Inferior parietal cortex (tissue), 1 donor: ENCODE data around the gene FCRLB.
"Not testable (repeated sequence)": the region's sequence is repeated elsewhere in the genome, so short reads cannot be mapped to it uniquely, and the experiment has no call there.

Experiments used
- DNase-seq: peaks from one replicate; pipeline ENCODE4 v3.0.0-alpha.2; 2016; ENCODE audit errors: extremely low spot score

FCRLB gene, protein sequence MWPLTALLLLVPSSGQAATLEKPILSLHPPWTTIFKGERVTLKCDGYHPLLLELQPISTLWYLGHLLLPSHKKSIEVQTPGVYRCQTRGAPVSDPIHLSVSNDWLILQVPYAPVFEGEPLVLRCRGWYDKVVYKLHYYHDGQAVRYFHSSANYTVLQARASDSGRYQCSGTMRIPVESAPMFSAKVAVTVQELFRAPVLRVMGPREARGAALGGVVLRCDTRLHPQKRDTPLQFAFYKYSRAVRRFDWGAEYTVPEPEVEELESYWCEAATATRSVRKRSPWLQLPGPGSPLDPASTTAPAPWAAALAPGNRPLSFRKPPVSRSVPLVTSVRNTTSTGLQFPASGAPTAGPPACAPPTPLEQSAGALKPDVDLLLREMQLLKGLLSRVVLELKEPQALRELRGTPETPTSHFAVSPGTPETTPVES

DNA sequence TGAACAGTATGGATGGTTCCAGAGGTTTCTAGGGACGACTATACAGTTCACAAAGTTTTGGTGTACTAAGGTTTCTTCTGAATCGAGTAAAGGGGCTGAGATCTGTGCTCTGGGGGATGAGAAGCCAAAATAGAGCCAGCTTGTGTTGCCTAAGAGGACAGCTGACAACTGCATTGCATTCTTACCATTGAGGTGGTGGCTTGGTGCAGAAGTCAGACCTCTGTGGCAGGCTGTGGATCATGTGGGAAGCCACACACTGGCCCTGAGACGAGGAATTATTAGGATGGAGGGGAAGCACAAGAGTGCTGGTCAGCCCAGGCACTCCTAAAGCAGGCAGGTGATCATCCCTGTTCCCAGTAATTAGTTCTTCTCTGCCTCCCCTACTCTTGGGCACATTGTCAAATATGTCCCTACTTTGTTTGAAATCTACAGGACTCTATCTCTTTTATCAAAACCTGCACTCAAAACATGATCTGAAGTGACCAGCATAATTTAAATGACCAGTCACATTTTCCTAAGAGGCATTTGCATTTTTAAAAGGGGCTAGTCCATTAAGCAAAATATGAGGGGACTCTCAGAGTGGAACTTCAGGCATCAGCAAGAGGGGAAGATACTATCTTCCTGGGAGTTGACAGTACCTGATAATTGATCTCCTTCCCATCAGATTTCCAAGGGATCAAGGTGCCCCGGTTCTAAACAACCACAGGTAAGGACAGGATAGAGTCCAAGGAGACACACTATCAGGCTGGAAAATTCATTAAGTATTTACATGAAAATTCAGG is at the start of gene FCRLB:
Gene FCRLB, plus strand, starts transcription at position 589 of the 782 bp plus-strand sequence. CDS start 1,129 bp downstream, outside the sequence.
- DNase-seq: no peak

DNA sequence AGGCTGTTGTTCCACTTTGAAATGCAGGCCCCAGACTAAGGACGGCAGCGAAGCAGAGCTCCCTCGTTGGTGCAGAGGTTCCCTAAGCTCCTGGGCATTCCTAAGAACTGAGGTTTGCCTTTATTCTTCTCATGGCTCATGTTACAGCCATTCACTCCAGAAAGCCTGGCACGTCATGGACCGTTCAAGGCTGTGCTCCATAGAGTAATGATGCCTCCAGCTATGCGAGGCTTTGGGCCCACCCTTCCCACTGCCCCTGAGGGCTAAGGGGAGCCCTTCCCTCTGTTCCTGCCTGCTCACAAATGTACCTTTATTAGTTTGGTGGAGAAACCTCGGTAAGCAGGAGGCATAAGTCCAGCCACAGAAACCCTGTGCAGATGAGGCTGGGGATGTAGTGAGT is 47.9 kb upstream of the FCRLB start:
- DNase-seq: not testable (repeated sequence)

DNA sequence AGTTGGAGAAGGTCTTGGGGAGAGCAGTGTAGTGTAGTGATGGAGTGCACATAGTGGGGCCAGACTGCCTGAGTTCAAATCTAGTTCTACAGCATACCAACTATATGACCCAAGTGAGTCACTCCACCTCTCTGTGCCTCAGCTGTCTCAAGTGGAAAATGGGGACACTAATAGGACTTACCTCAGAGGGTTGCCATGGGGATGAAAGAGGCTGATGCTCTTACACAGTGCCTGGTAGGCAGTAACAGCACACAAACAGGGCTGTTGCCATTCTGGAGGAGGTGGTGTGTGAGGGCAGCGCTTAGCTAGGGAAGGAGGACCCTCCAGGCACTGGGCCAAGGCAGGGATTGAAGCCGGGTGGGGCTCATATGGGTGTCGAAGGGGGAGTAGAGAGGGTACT is 46.9 kb upstream of the FCRLB start:
- DNase-seq: not testable (repeated sequence)

DNA sequence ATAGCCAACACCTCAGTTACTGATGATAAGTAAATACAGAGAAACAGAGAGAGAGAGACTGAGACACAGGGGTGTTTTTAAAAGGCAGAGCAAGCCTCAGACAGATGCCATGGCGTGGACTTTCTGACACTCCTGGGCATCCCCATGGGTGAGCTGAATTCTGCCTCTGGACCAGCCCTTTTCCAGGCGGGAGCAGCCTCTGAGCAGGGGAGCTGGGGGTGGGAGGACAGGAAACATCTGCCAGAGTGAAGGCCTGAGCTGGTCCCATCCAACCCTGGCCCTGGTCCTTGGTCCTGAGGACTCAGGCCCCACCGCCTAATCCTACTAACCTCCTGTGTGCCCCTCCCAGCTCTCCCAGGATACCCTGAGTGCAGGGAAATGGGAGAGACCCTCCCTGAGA is 46.4 kb upstream of the FCRLB start:
- not testable (repeated sequence) for DNase-seq

DNA sequence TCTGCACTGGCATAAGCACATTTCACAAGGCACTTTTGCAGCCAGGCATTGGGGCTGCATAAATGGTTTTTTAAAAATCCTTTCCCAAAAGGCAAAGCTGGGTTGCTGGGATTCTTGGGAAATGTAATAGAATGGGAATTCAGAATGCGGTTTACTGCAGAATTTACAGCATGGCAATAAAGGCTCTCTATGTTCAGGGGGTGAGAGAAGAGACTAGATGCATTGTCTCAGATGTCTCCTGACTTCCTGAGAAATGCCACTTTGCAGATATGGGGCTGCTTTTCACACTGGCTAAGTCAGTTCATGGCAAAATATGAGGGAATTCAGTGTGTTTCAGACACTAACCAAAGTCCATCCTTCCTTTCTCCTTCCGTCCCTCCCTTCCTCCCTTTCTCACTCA is 44.9 kb upstream of the FCRLB start:
- peak; percentile 17 for DNase-seq

DNA sequence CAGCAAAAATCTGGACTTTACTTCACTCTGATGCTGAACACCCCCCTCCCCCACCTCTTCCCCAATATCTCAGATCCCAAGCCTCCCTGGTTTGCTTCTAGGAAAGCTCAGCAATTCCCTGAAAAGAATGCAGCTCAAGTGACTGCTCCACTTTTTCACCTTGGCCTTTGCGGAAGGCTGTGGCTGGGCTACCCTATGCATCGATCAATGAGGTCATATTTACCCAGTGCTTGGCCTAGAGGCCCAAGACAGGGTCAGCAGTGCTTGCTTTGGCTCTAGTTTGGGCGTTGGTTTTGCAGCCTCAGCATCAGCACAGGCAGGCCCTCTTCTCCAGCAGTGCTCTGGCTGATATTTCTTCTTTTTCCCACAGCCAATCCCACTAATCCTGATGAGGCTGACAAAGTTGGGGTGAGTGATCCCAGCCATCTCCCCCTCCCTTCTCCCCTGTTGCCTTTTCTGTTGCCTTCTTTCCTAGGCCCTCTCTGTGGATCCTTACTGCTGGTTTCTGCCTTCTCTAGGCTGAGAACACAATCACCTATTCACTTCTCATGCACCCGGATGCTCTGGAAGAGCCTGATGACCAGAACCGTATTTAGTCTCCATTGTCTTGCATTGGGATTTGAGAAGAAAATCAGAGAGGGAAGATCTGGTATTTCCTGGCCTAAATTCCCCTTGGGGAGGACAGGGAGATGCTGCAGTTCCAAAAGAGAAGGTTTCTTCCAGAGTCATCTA is 44.2 kb upstream of the FCRLB start:
- no peak for DNase-seq

DNA sequence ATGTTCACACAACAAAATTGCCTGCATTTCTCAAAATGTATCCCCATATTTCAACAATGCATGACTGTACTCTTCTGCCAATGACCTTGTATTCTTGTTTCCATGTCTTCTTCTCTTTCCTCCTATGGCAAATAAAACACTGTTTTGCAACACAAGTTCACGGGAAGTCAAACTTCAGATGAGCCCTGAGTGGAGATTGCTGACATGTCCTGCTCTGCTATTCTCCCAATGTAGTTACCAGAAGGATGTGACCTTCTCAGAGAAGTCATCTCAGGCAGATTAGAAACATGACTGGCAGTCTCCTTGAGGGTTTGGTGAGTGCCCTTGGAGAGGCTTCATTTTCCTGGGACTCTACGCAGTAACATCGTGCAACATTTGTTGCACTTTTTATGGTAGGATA is 42.8 kb upstream of the FCRLB start:
- DNase-seq: no peak

DNA sequence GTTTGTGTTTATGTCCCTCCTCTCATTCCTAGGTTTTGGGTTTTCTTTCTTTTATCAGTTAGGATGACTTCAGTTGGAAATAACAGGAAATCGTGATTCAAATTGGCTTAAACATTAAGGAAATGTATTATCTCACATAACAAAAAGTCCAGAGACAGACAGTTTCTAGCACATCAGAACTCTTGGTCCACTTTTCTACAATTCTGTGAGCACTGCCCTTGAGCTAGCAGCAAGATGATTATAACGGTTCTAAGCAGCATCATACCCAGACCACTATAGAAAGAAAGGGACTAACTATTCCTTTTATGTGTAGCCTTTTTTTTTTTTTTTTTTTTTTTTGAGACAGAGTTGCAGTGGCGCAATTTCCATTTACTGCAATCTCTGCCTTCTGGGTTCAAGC is 39.5 kb upstream of the FCRLB start:
- DNase-seq: no peak

DNA sequence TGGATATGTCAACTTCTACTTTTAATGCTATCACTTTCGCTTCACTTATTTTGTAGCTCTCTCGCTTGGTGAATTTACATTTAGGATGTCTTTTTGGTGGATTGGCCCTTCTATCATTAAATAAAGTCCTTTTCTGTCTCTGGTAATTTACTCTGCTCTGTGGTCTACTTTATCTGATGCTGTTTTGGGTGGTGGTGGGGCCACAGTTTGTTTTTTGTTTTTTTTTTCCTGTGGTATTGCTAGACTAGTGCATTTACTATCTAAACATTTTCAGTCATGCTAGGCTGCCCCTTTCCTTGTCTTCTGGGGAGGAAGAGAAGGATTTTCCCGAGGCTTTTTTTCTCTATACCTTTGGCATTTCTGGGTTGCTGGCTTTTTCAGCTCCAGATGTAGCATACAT is 32.4 kb upstream of the FCRLB start:
- DNase-seq: no peak

DNA sequence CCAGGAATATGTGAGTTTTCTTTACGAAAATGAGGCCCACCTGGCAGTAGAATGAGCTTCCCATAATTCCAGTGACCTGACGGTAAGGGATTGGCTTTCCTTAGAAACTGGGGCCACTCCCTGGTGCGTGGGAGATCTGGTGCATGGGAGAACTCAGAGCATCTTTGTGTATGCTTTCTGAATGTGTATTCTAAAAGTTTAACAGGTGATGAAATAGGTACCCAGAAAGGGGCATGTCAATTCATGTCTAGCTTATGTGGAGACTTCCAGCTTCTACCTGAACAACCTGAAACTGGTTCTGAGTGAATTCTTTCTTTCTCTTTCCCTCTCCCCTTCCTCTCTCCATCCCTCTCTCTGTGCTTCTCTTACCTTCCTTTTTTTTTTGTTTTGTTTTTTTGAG is 29.5 kb upstream of the FCRLB start:
- DNase-seq: no peak

DNA sequence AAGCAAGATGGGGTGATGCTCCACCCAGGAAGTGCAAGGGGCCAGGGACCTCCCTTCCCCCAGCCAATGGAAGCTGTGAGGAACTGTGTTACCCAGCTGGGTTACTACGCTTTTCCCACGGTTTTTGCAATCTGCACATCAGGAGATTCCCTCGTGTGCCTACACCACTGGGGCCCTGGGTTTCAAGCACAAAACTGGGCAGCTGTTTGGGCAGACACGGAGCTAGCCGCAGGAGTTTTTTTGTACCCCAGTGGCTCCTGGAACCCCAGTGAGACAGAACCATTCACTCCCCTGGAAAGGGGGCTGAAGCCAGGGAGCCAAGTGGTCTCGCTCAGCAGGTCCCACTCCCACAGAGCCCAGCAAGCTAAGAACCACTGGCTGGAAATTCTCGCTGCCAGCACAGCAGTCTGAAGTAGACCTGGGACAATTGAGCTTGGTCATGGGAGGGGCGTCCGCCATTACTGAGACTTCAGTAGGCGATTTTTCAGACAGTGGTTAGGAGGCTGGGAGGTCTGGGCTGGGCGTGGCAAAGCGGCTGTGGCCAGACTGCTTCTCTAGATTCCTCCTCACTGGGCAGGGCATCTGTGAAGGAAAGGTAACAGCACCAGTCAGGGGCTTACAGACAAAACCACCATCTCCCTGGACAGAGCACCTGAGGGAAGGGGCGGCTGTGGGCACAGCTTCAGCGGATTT is 28.2 kb upstream of the FCRLB start:
- DNase-seq: not testable (repeated sequence)

DNA sequence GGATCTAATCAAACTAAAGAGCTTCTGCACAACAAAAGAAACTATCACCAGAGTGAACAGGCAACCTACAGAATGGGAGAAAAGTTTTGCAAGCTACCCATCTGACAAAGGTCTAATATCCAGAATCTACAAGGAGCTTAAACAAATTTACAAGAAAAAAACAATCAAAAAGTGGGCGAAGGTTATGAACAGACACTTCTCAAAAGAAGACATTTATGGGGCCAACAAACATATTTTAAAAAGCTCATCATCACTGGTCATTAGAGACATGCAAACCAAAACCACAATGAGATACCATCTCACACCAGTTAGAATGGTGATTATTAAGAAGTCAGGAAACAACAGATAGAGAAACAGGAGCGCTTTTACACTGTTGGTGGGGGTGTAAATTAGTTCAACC is 23.0 kb upstream of the FCRLB start:
- DNase-seq: not testable (repeated sequence)

DNA sequence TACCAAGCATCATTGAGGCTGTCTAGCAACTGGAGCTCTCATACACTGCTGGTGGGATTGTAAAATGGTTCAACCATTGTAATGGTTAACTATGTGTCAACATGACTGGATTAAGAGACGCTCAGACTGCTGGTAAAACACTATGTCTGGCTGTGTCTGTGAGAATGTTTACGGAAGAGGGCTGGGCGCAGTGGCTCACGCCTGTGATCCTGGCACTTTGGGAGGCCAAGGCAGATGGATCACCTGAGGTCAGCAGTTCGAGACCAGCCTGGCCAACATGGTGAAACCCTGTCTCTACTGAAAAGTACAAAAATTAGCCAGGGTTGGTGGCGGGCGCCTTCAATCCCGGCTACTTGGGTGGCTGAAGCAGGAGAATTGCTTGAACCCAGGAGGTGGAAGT is 19.1 kb upstream of the FCRLB start:
- no peak for DNase-seq

DNA sequence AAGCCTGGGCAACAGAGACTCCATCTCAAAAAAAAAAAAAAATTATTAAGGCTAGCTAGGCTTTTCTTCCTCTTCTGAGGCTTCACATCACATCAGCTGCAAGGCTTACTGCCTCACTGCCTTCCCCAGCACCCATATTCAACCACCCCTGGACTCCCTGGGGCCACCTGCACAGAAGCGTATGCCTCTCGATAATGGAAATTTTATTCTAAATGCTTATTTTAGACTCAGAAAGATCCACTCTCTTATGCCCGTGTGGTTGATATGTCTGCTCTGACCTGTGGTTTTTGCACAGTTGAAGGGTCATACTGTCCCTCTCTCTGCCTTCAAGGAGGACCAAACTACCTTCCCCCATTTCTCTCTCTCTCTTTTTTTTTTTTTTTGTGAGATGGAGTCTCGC is 15.8 kb upstream of the FCRLB start:
- DNase-seq: no peak

DNA sequence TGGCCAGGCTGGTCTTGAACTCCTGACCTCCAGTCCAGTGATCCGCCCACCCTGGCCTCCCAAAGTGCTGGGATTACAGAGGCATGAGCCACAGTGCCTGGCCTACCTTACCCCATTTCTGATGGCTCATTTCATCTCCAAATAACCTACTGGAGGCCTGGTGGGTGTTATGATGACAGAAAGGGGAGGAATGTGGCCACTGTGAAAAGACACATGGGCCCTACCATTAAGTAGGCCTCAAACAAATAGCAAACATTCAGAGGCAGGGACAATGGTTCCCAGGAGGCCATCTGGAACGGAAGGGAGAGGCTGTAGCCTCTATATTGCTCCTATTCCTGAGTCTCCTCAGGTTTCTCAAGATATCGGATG is 15.2 kb upstream of the FCRLB start:
- DNase-seq: no peak

DNA sequence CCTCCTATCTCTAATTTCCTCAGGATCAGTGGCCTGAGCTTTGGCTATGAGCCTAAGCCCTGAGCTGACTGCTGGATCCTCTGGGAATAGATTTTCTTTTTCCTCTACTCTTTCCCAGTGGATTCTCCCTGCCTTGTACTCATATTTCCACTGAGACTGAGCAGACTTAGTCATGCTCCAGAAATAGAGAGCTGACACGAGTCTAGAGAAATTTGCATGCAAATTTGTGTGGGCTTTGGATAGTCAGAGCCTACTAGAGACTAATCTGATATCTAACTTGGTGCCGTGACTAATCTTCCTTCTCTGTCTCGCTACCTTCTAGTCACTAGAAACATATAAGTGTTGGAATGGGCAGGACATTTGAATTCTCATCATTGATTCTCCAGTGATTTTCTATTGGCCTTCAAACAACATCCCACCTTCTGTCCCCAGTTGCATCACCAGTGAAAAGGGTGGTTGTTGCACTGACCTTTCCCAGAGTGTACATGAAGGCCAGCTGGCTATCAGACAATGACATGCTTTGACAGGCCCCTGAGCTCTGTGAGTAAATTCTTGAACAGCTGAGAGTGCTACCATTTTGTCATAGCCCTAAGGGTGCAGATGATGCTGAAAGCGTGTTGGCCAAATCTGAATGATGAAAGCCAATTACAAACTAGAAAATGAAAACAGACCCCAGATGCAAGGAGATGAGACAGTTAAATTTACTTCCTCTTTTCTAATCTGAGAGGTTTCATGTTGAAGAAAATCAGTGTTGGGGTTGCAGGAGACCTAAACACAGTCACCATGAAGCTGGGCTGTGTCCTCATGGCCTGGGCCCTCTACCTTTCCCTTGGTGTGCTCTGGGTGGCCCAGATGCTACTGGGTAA is 14.6 kb upstream of the FCRLB start, which contains the start of gene FCRLA:
Gene FCRLA, plus strand, starts transcription at position 748 of the 866 bp plus-strand sequence. Its CDS starts 36 bp downstream, at position 784.
- peak; percentile 52 for DNase-seq

DNA sequence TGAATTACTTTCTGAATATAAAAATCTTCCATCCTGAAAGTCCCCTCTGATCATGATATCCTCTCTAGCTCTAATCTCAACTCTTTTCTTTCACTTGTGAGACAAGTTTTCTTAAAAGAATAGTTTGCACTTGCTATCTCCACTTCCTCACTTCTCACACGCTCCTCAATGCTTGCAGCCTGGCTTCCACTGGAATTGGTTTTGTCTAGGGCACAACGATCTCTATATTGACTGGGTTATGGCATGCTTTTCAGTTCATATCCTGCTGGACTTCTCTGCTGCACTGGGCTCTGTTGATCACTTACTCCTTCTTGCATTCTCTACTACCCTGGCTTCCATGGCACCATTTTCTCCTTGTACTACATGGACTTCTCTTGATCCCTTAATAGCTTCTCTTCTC is 13.8 kb upstream of the FCRLB start:
- DNase-seq: no peak

DNA sequence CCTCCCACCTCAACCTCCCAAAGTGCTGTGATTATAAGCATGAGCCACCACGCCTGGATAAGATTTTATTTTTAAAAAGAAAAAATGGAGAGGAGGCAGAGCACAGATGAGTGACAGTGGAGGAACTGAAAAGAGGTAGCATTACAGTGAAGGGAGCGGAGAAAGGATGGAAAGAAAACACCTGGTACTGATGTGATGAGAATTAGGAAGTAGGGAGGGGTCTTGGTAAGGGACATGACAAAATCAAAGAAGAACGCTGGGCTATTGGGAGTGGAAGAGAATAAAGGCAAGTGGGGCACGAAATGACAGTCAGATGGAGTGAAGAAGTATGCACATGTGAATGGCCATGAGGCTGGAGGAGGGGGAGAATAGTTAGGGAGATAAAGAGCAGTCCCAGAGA is 12.0 kb upstream of the FCRLB start:
- no peak for DNase-seq

DNA sequence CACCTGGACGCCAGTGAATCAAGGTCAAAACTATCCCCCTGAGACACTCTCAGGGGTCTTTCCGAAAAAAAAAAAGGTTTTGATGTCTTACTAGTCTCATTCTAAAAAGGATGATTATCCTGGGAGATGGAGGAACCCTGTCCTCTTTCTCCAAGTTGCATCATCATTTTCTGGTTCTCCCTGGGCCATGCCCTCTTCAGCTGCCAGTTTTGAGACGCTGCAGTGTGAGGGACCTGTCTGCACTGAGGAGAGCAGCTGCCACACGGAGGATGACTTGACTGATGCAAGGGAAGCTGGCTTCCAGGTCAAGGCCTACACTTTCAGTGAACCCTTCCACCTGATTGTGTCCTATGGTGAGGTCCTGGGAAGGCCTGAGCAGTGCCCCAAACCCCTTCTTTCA is 10.8 kb upstream of the FCRLB start:
- no peak for DNase-seq

DNA sequence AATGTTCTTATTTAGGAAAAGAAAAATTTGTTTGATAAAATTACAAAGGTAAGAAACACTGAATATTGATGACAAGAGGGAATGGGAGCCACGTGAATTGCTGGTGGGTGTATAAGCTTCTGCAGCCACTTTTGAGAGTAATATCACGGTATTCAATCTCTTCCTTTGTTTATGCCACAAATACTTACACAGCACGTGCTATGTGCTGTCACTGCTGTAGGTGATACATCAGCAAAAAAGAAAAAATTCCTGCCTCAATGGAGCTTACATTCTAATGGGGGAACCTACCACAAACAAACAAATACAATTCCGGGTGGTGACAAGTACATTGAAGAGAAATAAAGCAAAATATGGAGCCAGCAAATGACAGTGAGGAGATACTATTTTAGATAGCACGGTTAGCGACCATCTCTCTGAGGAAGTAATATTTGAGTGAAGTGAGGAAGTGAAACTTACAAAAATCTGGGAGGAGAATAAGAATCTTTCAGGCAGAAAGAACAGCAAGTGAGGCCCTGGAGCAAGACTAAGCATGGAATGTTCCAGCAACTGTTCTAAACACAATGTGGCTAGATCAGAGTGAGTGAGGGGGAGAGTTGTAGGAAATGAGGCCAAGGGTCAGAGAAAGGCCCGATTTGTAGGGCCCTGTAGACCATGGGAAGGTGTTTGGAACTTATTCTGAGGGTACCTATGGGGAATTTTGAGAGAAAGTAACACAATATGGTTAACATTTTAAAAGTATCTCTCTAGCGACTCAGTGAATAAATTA is 2.6 kb upstream of the FCRLB start:
- no peak for DNase-seq
